Sigmoid colon (tissue), 7 donors: Measurements from ENCODE around the gene SLC35G3. TPM values are rescaled to one million over a fixed set of nuclear protein-coding genes. Genes with fewer than 3 reads are reported as not detected.

Experiments used
- DNase-seq: peaks from one replicate; pipeline ENCODE4 v3.0.0-alpha.2; 2019
- H3K27ac ChIP-seq, 4 donors: fragments of 200-600 bp; sonication (generic); one replicate each; pipeline ENCODE4 v1.5.1; 2016 to 2019; ENCODE audit warnings: mild to moderate bottlenecking in 1 of 4
- H3K27me3 ChIP-seq, 3 donors: fragments of 200-600 bp; sonication (generic); one replicate each; pipeline ENCODE4 v1.5.1; 2019; ENCODE audit warnings: mild to moderate bottlenecking in 1 of 3
- H3K36me3 ChIP-seq, 4 donors: fragments of 200-600 bp; sonication (generic); one replicate each; pipeline ENCODE4 v1.5.1; 2016 to 2019
- H3K4me1 ChIP-seq, 4 donors: fragments of 200-600 bp; sonication (generic); one replicate each; pipeline ENCODE4 v1.5.1; 2017 to 2019
- H3K4me3 ChIP-seq, 4 donors: fragments of 200-600 bp; sonication (generic); one replicate each; pipeline ENCODE4 v1.5.1; 2017 to 2019; ENCODE audit warnings: mild to moderate bottlenecking in 2 of 4, moderate library complexity in 1 of 4
- H3K9me3 ChIP-seq, 4 donors: fragments of 200-600 bp in 3 of 4; sonication (generic) in 3 of 4; one replicate each; pipeline versions ENCODE4 v1.5.1 to v1.6.1; 2013 to 2019
- EP300 ChIP-seq, 4 donors: sonication (generic); formaldehyde crosslinking; IDR thresholded peaks; one replicate each; pipeline ENCODE4 v1.6.1; 2017; ENCODE audit warnings: antibody characterized with exemption in 4 of 4
- POLR2A ChIP-seq, 2 donors: fragments of 450-650 bp; IDR thresholded peaks; one replicate each; pipeline ENCODE4 v1.6.1; 2016; ENCODE audit warnings: antibody characterized with exemption in 2 of 2, mild to moderate bottlenecking in 2 of 2, moderate library complexity in 2 of 2
- POLR2AphosphoS5 ChIP-seq, 4 donors: sonication (generic); formaldehyde crosslinking; IDR thresholded peaks; one replicate each; pipeline ENCODE4 v1.6.1; 2017; ENCODE audit warnings: antibody characterized with exemption in 4 of 4
- WGBS, 2 donors: extraction: QIAGEN DNeasy Blood & Tissue Kit; methylation state at CpG; one replicate each; pipeline ENCODE4 v1.1.7; 2013; 5-methylcytosine and 5-hydroxymethylcytosine counted together
- intact Hi-C: fragments of 100-400 bp; cut with DNase I; formaldehyde crosslinking; loops from one replicate; pipeline ENCODE4 v1.15.1; 2023
- polyA plus RNA-seq, 3 donors: library from polyadenylated mRNA; stranded (reverse); fragments of 200-250 nt; gene quantifications; one replicate each; pipeline ENCODE4 v1.2.3, GENCODE V29; 2013
- total RNA-seq, 4 donors: library from RNA; depleted of rRNA; stranded (reverse); fragments of >200 nt; gene quantifications; one replicate each; pipeline ENCODE4 v1.1.0, GENCODE V29; 2016
- TF ChIP-seq, protein P1 (sequence below), 4 experiments: fragments of 450-650 bp in 3 of 4; fragments of 200-600 bp in 1 of 4; IDR thresholded peaks; one replicate each; pipeline ENCODE4 v1.5.1; 2016 to 2019; ENCODE audit warnings: antibody characterized with exemption in 4 of 4, mild to moderate bottlenecking in 3 of 4, moderate library complexity in 2 of 4
- donor health status: healthy with polysubstance abuse.
- donor health status: Bipolar disorder and iron deficiency.
- donor health status: healthy.

The SLC35G3 gene
- total and polyA plus RNA-seq, 7 donors = not detected

GRCh38 chr17:35224436-35224835, 30.2 kb upstream of the SLC35G3 start:
- Histone ChIP-seq H3K27me3 (no peaks in the 10 kb centered on the region), H3K4me3 (no peak overlapping the region), H3K36me3 (no peaks in the 10 kb centered on the region), H3K27ac (no peak overlapping the region), H3K9me3 (peaks cover 0 to 6% (median 0%) of the 10 kb centered on the region in 4 donors), H3K4me1 (no peaks in the 10 kb centered on the region)
- 29 to 53% methylated on average over 1 of the region's 1 CpG for WGBS, 2 donors
- no peak for DNase-seq
- TF ChIP-seq POLR2AphosphoS5 (IDR thresholded peaks at IDR 0.05) (no peak), POLR2A (IDR thresholded peaks at IDR 0.05) (no peak), EP300 (IDR thresholded peaks at IDR 0.05) (no peak)
- TF ChIP-seq, protein P1, sequence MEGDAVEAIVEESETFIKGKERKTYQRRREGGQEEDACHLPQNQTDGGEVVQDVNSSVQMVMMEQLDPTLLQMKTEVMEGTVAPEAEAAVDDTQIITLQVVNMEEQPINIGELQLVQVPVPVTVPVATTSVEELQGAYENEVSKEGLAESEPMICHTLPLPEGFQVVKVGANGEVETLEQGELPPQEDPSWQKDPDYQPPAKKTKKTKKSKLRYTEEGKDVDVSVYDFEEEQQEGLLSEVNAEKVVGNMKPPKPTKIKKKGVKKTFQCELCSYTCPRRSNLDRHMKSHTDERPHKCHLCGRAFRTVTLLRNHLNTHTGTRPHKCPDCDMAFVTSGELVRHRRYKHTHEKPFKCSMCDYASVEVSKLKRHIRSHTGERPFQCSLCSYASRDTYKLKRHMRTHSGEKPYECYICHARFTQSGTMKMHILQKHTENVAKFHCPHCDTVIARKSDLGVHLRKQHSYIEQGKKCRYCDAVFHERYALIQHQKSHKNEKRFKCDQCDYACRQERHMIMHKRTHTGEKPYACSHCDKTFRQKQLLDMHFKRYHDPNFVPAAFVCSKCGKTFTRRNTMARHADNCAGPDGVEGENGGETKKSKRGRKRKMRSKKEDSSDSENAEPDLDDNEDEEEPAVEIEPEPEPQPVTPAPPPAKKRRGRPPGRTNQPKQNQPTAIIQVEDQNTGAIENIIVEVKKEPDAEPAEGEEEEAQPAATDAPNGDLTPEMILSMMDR (IDR thresholded peaks at IDR 0.05) = no peak
- intact Hi-C loops = no loop called here

GRCh38 chr17:35222452-35222851, 28.3 kb upstream of the SLC35G3 start:
- 97 to 99% methylated on average over 2 of the region's 2 CpGs for WGBS, 2 donors
- no peak overlapping the region for H3K27ac ChIP-seq
- TF ChIP-seq, protein P1 (IDR thresholded peaks at IDR 0.05) = no peak
- TF ChIP-seq POLR2A (IDR thresholded peaks at IDR 0.05) (no peak), POLR2AphosphoS5 (IDR thresholded peaks at IDR 0.05) (no peak), EP300 (IDR thresholded peaks at IDR 0.05) (no peak)
- no peak for DNase-seq
- H3K4me1 ChIP-seq = no peaks in the 10 kb centered on the region
- peaks cover 0 to 6% (median 0%) of the 10 kb centered on the region in 4 donors for H3K9me3 ChIP-seq
- H3K27me3 ChIP-seq = no peaks in the 10 kb centered on the region
- H3K36me3 ChIP-seq = no peaks in the 10 kb centered on the region
- H3K4me3 ChIP-seq = no peak overlapping the region
- intact Hi-C loops = no loop called here

GRCh38 chr17:35218915-35219314, 24.7 kb upstream of the SLC35G3 start:
- WGBS, 2 donors = 42 to 53% methylated on average over 2 of the region's 2 CpGs
- intact Hi-C loops = no loop called here
- no peaks in the 10 kb centered on the region for H3K36me3 ChIP-seq
- H3K9me3 ChIP-seq = peaks cover 0 to 6% (median 0%) of the 10 kb centered on the region in 4 donors
- TF ChIP-seq POLR2A (IDR thresholded peaks at IDR 0.05) (no peak), POLR2AphosphoS5 (IDR thresholded peaks at IDR 0.05) (no peak), EP300 (IDR thresholded peaks at IDR 0.05) (no peak)
- TF ChIP-seq, protein P1 (IDR thresholded peaks at IDR 0.05) = no peak
- H3K4me3 ChIP-seq = no peak overlapping the region
- no peaks in the 10 kb centered on the region for H3K4me1 ChIP-seq
- peak overlapping the region in 1 of 4 donors; percentile 0 for H3K27ac ChIP-seq
- H3K27me3 ChIP-seq = no peaks in the 10 kb centered on the region
- DNase-seq = no peak

- DNase-seq = no peak
- no peak overlapping the region for H3K27ac ChIP-seq
- no peak overlapping the region for H3K4me3 ChIP-seq
- H3K36me3 ChIP-seq = no peaks in the 10 kb centered on the region
- intact Hi-C loops = no loop called here
- no peaks in the 10 kb centered on the region for H3K27me3 ChIP-seq
- 67 to 69% methylated on average over 5 of the region's 5 CpGs for WGBS, 2 donors
- no peaks in the 10 kb centered on the region for H3K9me3 ChIP-seq
- no peaks in the 10 kb centered on the region for H3K4me1 ChIP-seq
- TF ChIP-seq EP300 (IDR thresholded peaks at IDR 0.05) = no peak
- no peak for TF ChIP-seq POLR2A (IDR thresholded peaks at IDR 0.05)
- TF ChIP-seq, protein P1 (IDR thresholded peaks at IDR 0.05) = no peak
- TF ChIP-seq POLR2AphosphoS5 (IDR thresholded peaks at IDR 0.05) = no peak
Observed at GRCh38 chr17:35217107-35217506, 22.9 kb upstream of the SLC35G3 start.

DNA sequence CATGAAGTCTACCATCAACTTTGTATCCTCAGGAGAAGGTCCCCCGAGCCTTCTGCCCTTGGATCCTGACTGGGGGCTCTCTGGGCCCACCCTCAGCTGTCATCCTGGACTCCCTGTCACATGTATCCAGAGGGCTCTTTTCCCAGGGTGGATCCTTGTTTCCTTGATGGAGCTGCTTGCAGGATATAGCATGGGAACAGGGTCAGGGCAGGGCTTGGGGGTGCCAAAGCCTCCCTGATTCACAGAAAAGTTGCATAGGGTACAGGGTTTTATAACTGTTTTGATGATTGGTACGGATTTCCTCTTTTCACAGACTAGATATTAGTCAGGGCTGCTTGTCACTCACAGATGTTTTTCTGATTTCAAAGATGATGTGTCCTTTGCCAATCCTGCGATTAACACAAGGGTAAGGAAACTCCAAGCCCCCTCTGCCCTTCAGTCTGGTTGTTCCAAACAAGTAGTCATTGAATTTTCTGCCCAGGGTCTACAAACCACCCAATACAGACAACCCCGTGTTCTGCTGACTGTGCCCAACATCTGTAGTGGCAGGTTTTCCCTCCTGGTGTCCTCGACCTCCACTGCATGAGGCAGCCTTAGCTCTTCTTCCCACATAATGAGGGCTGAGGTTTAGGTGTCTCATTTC, 20.6 kb upstream of the SLC35G3 start:
- TF ChIP-seq EP300 (IDR thresholded peaks at IDR 0.05) (no peak), POLR2A (IDR thresholded peaks at IDR 0.05) (no peak), POLR2AphosphoS5 (IDR thresholded peaks at IDR 0.05) (no peak)
- TF ChIP-seq, protein P1 (IDR thresholded peaks at IDR 0.05) = no peak
- no peaks in the 10 kb centered on the region for H3K4me1 ChIP-seq
- H3K36me3 ChIP-seq = no peaks in the 10 kb centered on the region
- intact Hi-C loops = no loop called here
- no peak overlapping the region for H3K27ac ChIP-seq
- DNase-seq = no peak
- no peaks in the 10 kb centered on the region for H3K27me3 ChIP-seq
- H3K9me3 ChIP-seq = no peaks in the 10 kb centered on the region
- H3K4me3 ChIP-seq = no peak overlapping the region
- WGBS, 2 donors = 49% methylated on average over 5 of the region's 5 CpGs
